SU-DHL-6 (cell line): Measurements from ENCODE around the gene FHOD3.

ENCODE experiments used
- H2AFZ ChIP-seq: fragments of 200-600 bp; sonication (generic); 2 replicates; pipeline ENCODE4 v1.6.1; 2014; ENCODE audit warnings: low read depth, mild to moderate bottlenecking, moderate library complexity, mixed read lengths, antibody characterized with exemption, low read length; ENCODE audit not compliant: severe bottlenecking
- H3F3A ChIP-seq: fragments of 200-600 bp; shearing (Covaris generic); 2 replicates; pipeline ENCODE4 v1.6.0; 2016; ENCODE audit warnings: antibody characterized with exemption, mild to moderate bottlenecking; ENCODE audit not compliant: insufficient read depth
- H3K27ac ChIP-seq: fragments of 200-600 bp; sonication (generic); 2 replicates; pipeline ENCODE4 v1.5.1; 2016; ENCODE audit warnings: low read depth, mild to moderate bottlenecking, low read length, moderate library complexity, mixed read lengths
- H3K27me3 ChIP-seq: fragments of 200-600 bp; sonication (generic), shearing (Covaris generic); 2 replicates; pipeline ENCODE4 v1.6.0; 2014; ENCODE audit warnings: mild to moderate bottlenecking, low read length
- H3K36me3 ChIP-seq: fragments of 200-600 bp; sonication (generic); 2 replicates; pipeline ENCODE4 v1.6.1; 2014; ENCODE audit warnings: mild to moderate bottlenecking, low read length, mixed read lengths
- H3K4me2 ChIP-seq: fragments of 300-600, 200-600 bp; shearing (Covaris generic), sonication (generic); 2 replicates; pipeline ENCODE4 v1.6.0; 2014; ENCODE audit warnings: low read length, low read depth, mild to moderate bottlenecking; ENCODE audit not compliant: poor library complexity, severe bottlenecking
- H3K4me3 ChIP-seq: fragments of 200-600 bp; sonication (generic); 2 replicates; pipeline ENCODE4 v1.5.1; 2014; ENCODE audit warnings: antibody characterized with exemption, low read length, mild to moderate bottlenecking, mixed read lengths; ENCODE audit not compliant: insufficient read depth, poor library complexity, severe bottlenecking
- H3K79me2 ChIP-seq: fragments of 200-600 bp; sonication (generic); 2 replicates; pipeline ENCODE4 v1.6.1; 2014; ENCODE audit warnings: mild to moderate bottlenecking, low read length, moderate library complexity; ENCODE audit not compliant: insufficient read depth
- H3K9ac ChIP-seq: fragments of 200-600 bp; sonication (generic); 2 replicates; pipeline ENCODE4 v1.7.0; 2014; ENCODE audit warnings: mild to moderate bottlenecking, low read length
- H3K9me2 ChIP-seq: fragments of 200-600 bp; sonication (generic); replicated peaks from 2 replicates; pipeline ENCODE4 v1.6.1; 2014; ENCODE audit warnings: low read length; ENCODE audit not compliant: insufficient read depth
- H3K9me3 ChIP-seq: fragments of 200-600 bp; sonication (generic); 2 replicates; pipeline ENCODE4 v1.6.1; 2014; ENCODE audit warnings: low read length, mixed read lengths; ENCODE audit not compliant: insufficient read depth
- H4K20me1 ChIP-seq: fragments of 200-600 bp; sonication (generic); 2 replicates; pipeline ENCODE4 v1.6.1; 2014; ENCODE audit warnings: low read depth, mild to moderate bottlenecking, antibody characterized with exemption, low read length, moderate library complexity, mixed read lengths
- EZH2phosphoT487 ChIP-seq: fragments of 200-600 bp; sonication (generic), shearing (Covaris generic); conservative IDR thresholded peaks from 2 replicates; pipeline ENCODE4 v1.6.1; 2018; ENCODE audit warnings: mild to moderate bottlenecking, antibody characterized with exemption, low read length, moderate library complexity, mixed read lengths
- TF ChIP-seq, protein P1 (sequence below): fragments of 200-600 bp; sonication (generic); IDR thresholded peaks from one replicate; pipeline ENCODE4 v1.5.1; 2017; ENCODE audit warnings: antibody characterized with exemption, mild to moderate bottlenecking, low read length, moderate library complexity; ENCODE audit not compliant: insufficient read depth, poor library complexity, severe bottlenecking

FHOD3 gene

DNA sequence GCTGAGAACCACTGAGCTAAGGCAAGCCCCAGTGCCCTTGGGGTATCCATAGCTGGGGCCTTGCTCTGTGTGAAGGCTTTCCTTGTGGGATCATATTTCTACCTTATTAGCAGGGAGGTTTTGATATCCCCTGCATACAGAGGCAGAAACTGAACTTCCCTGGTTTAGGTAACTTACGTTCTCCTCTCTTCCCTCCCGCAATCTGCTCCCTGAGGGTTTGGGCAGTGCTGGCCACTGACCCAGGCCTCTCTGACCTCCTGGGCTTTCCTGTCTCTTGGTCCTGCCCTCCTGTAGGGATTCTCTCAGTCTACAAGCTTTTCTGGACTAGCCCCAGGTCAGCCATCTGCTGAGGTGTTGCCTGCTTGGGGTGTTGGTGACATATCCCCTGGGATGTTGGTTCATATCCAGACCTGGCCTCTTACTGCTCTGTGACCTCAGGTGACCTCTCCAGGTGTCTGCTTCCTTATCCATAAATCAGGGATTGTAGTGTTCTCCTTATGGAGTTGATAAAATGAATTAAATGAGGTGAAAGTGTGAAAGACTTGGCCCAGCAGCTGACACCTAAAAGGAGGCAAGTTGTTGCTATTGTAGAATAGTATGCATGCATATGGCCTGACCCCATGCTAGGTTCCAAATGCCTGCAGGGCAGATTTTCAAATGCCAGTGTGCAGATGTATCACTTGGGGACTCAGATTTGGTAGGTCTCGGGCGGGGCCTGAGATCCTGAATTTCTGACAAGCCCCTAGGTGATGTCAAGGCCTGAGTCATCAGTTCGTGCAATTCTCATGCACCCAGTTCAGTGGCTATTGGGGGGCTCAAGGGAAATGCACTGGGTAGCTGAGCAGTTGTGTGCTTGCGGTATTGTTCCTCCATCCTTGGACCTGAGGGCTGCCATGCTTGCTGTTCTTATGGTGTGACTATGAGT, 106.6 kb downstream of the FHOD3 start:
- no peaks in the 10 kb centered on the region for H3K27me3 ChIP-seq
- TF ChIP-seq EZH2phosphoT487, result no peak
- TF ChIP-seq, protein P1, sequence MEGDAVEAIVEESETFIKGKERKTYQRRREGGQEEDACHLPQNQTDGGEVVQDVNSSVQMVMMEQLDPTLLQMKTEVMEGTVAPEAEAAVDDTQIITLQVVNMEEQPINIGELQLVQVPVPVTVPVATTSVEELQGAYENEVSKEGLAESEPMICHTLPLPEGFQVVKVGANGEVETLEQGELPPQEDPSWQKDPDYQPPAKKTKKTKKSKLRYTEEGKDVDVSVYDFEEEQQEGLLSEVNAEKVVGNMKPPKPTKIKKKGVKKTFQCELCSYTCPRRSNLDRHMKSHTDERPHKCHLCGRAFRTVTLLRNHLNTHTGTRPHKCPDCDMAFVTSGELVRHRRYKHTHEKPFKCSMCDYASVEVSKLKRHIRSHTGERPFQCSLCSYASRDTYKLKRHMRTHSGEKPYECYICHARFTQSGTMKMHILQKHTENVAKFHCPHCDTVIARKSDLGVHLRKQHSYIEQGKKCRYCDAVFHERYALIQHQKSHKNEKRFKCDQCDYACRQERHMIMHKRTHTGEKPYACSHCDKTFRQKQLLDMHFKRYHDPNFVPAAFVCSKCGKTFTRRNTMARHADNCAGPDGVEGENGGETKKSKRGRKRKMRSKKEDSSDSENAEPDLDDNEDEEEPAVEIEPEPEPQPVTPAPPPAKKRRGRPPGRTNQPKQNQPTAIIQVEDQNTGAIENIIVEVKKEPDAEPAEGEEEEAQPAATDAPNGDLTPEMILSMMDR, result no peak
- H3K4me3 ChIP-seq, result no peak overlapping the region
- H3K79me2 ChIP-seq, result no peaks in the 10 kb centered on the region
- H3F3A ChIP-seq, result no peaks in the 10 kb centered on the region
- H3K9ac ChIP-seq, result no peak overlapping the region
- no peaks in the 10 kb centered on the region for H4K20me1 ChIP-seq
- H3K27ac ChIP-seq, result no peak overlapping the region
- H3K9me2 ChIP-seq, result no peaks in the 10 kb centered on the region
- H3K9me3 ChIP-seq, result no peaks in the 10 kb centered on the region
- no peak overlapping the region for H2AFZ ChIP-seq
- H3K4me2 ChIP-seq, result no peak overlapping the region
- no peaks in the 10 kb centered on the region for H3K36me3 ChIP-seq

- Histone ChIP-seq H3K4me3 (no peak overlapping the region), H3F3A (no peaks in the 10 kb centered on the region), H3K4me2 (no peak overlapping the region), H3K9me2 (no peaks in the 10 kb centered on the region), H3K9me3 (no peaks in the 10 kb centered on the region), H3K79me2 (no peaks in the 10 kb centered on the region), H3K27ac (no peak overlapping the region), H2AFZ (no peak overlapping the region), H3K9ac (no peak overlapping the region), H3K27me3 (no peaks in the 10 kb centered on the region), H3K36me3 (no peaks in the 10 kb centered on the region), H4K20me1 (no peaks in the 10 kb centered on the region)
- TF ChIP-seq EZH2phosphoT487, result no peak
- TF ChIP-seq, protein P1, result no peak
Observed at GRCh38 chr18:36405611-36406010, 108.1 kb downstream of the FHOD3 start.

- no peak overlapping the region for H3K4me2 ChIP-seq
- H3K9me3 ChIP-seq, result no peaks in the 10 kb centered on the region
Observed at GRCh38 chr18:36406805-36407204, 109.3 kb downstream of the FHOD3 start.

More at GRCh38 chr18:36406805-36407204, 109.3 kb downstream of the FHOD3 start:
- no peak overlapping the region for H3K27ac ChIP-seq
- H3K36me3 ChIP-seq, result no peaks in the 10 kb centered on the region
- H3K27me3 ChIP-seq, result no peaks in the 10 kb centered on the region
- no peak overlapping the region for H3K4me3 ChIP-seq
- H2AFZ ChIP-seq, result no peak overlapping the region
- TF ChIP-seq EZH2phosphoT487, result no peak
- TF ChIP-seq, protein P1, result no peak
- H3K9me2 ChIP-seq, result no peaks in the 10 kb centered on the region
- H3K9ac ChIP-seq, result no peak overlapping the region
- no peaks in the 10 kb centered on the region for H4K20me1 ChIP-seq
- no peaks in the 10 kb centered on the region for H3K79me2 ChIP-seq
- no peaks in the 10 kb centered on the region for H3F3A ChIP-seq
